NCI-H2196 (cell line): ENCODE measurements around the gene TNFSF10.

Experiments used
- DNase-seq: peaks from one replicate; lab custom pipeline; 2025; ENCODE audit not compliant: unreplicated experiment; lab: John Stamatoyannopoulos, UW

TNFSF10 gene

DNA sequence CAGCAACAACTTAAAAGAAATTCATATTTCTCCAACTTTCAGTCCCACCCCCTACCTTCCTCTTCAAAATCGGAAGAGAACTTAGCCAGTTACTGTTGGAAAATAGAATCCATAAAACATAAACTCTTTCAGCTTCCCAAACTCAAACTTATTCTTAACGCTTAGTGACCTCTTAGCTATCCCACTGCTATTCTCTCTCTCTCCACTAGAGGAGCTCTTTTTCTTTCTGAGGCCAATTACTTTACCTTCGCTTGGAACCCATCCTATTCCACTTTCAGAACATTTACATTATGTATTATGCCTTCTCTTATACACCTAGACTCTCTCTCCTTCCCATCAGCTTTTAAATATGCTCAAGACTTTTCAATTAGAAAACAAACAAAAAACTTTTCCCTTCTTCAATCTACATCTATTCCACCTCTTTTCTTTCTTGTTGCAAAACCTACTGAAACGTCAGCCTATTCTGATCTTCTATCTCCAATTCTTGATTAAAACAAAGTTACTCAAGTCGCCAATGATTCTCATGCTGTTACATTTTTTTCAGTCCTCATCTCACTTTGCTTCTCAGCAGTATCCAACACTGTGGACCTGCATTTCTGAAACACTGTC, 61.6 kb downstream of the TNFSF10 start:
- DNase-seq: peak; percentile 35

DNA sequence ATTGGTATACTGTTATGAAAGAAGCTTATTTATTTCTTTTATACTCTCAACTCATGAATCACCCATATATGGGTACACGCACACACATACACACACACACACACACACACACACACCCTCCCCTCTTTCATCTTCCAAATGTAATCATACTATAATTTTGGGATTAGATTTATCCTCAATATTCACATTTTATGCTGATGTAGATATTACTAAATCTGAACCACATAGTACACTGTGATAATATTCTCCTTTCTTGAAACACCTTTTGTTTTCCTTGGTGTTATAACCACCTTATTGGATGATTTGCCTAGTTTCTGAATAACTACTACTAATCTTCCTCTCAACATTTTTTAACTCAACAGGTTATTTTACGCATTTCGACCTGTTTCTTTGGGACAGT, 66.8 kb downstream of the TNFSF10 start:
- no peak for DNase-seq
